ENCODE measurements around the gene LOXHD1.

The LOXHD1 gene

GRCh38 chr18:46657115-46657955 is at the start of gene LOXHD1:
LOXHD1 (minus strand) TSS chr18:46657220; CDS start chr18:46657033, 187 bp downstream.
- no peak for DNase-seq

- no peak for DNase-seq
These were observed 48.5 kb upstream of the LOXHD1 start for GRCh38 chr18:46705521-46705920.

- DNase-seq: no peak
These were observed 47.8 kb upstream of the LOXHD1 start for GRCh38 chr18:46704816-46705215.

- DNase-seq: no peak
These were observed 47.2 kb upstream of the LOXHD1 start for GRCh38 chr18:46704189-46704588.

GRCh38 chr18:46702471-46702870 is 45.5 kb upstream of the LOXHD1 start:
- DNase-seq: no peak

GRCh38 chr18:46700066-46700824 is 43.2 kb upstream of the LOXHD1 start:
- DNase-seq: no peak

GRCh38 chr18:46696702-46697101 is 39.7 kb upstream of the LOXHD1 start:
- no peak for DNase-seq

GRCh38 chr18:46696268-46696667 is 39.2 kb upstream of the LOXHD1 start:
- no peak for DNase-seq

- DNase-seq: no peak
These were observed 37.0 kb upstream of the LOXHD1 start for GRCh38 chr18:46693996-46694395.

GRCh38 chr18:46688853-46689525 is 32.0 kb upstream of the LOXHD1 start:
- DNase-seq: no peak

- DNase-seq: no peak
These were observed 29.2 kb upstream of the LOXHD1 start for GRCh38 chr18:46686186-46686585.

- no peak for DNase-seq
These were observed 26.2 kb upstream of the LOXHD1 start for GRCh38 chr18:46683252-46683651.

- DNase-seq: no peak
These were observed 24.0 kb upstream of the LOXHD1 start for GRCh38 chr18:46680784-46681695.

GRCh38 chr18:46679846-46680598 is 23.0 kb upstream of the LOXHD1 start:
- no peak for DNase-seq

- DNase-seq: no peak
These were observed 21.9 kb upstream of the LOXHD1 start for GRCh38 chr18:46678785-46679399.

GRCh38 chr18:46678041-46678440 is 21.0 kb upstream of the LOXHD1 start:
- no peak for DNase-seq

GRCh38 chr18:46677611-46678010 is 20.6 kb upstream of the LOXHD1 start:
- DNase-seq: no peak

GRCh38 chr18:46676182-46676835 is 19.3 kb upstream of the LOXHD1 start:
- no peak for DNase-seq

GRCh38 chr18:46675112-46675511 is 18.1 kb upstream of the LOXHD1 start:
- no peak for DNase-seq
